ENCODE results near the gene NR6A1. TPM values are rescaled to one million over a fixed set of nuclear protein-coding genes. Genes with fewer than 3 reads are reported as not detected.
A peak's percentile ranks its signal among the peaks of the same experiment; 100 is the strongest.

Gene NR6A1
- total and polyA plus RNA-seq, 10 donors = 0.14 to 3.7 (median 1.9) TPM

DNA sequence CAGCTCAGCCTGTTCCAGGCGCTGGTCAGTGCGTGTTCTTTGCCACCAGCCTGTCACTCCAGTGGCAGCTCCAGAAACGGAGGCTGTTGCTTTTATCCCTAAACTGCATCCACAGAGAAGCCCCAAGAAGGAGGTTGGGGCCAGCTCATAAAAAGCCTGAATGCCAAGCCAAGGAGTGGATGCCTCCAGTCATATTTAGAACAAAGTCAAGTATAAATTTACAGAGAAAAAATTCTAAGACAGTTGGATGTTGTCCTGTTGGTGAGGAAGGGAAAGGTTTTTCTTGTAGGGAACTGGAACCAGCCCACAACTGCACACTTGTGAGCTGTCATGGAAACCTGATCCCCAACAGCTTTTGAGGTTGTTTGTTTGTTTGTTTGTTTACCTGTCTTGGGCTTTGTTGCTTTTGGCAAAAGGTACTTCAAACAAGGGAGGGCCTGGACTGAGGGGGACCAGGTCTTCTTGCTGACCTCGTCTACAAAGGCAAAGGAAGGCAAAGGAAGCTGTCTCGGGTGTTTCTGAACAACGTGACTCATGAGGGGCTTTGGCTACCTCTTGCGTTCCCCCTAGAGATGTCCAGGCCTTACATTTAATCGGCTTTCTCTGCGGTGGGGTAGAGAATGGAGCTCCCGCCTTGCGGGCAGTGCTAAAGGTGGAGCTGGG, 42.5 kb upstream of the NR6A1 start:
- WGBS, 5 donors = 80 to 92% (median 87%) methylated on average over 11 of the region's 11 CpGs
- Histone ChIP-seq H3K9me3 (no peaks in the 10 kb centered on the region), H3K27me3 (replicated peaks in 1 of 7) (no peaks in the 10 kb centered on the region), H3K27ac (no peak overlapping the region), H3K36me3 (peaks cover 0 to 26% (median 0%) of the 10 kb centered on the region in 6 donors), H3K4me1 (peaks cover 0 to 35% (median 5%) of the 10 kb centered on the region in 6 donors), H3K4me3 (no peak overlapping the region)
- TF ChIP-seq POLR2A (IDR thresholded peaks at IDR 0.05) (no peak), POLR2AphosphoS5 (IDR thresholded peaks at IDR 0.05) (no peak)
- TF ChIP-seq, protein P1, sequence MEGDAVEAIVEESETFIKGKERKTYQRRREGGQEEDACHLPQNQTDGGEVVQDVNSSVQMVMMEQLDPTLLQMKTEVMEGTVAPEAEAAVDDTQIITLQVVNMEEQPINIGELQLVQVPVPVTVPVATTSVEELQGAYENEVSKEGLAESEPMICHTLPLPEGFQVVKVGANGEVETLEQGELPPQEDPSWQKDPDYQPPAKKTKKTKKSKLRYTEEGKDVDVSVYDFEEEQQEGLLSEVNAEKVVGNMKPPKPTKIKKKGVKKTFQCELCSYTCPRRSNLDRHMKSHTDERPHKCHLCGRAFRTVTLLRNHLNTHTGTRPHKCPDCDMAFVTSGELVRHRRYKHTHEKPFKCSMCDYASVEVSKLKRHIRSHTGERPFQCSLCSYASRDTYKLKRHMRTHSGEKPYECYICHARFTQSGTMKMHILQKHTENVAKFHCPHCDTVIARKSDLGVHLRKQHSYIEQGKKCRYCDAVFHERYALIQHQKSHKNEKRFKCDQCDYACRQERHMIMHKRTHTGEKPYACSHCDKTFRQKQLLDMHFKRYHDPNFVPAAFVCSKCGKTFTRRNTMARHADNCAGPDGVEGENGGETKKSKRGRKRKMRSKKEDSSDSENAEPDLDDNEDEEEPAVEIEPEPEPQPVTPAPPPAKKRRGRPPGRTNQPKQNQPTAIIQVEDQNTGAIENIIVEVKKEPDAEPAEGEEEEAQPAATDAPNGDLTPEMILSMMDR (IDR thresholded peaks at IDR 0.05 in 8 of 11, conservative IDR thresholded peaks at IDR 0.05 in 3 of 11) = no peak
- DNase-seq = no peak
- intact Hi-C loops (cut with DNase I; ENCODE audit: low total_unique reads) = no loop called here

DNA sequence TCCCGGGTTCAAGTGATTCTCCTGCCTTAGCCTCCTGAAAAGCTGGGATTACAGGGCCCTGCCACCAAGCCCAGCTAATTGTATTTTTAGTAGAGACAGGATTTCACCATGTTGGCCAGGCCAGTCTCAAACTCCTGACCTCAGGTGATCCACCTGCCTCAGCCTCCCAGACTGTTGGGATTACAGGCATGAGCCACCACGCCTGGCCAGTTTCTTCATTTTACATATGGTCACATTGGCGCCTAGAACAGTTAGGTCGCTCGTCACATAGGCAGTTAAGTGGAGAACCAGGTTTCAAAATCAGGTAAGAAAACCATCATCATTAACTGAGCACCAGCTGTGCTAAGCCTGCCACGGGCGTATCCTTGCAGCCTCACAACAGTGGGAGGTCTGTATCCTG, 41.9 kb upstream of the NR6A1 start:
- TF ChIP-seq POLR2A (IDR thresholded peaks at IDR 0.05) (no peak), POLR2AphosphoS5 (IDR thresholded peaks at IDR 0.05) (no peak)
- TF ChIP-seq, protein P1 (IDR thresholded peaks at IDR 0.05 in 8 of 11, conservative IDR thresholded peaks at IDR 0.05 in 3 of 11) = no peak
- DNase-seq = no peak
- no peak overlapping the region for H3K27ac ChIP-seq
- H3K4me3 ChIP-seq = no peak overlapping the region
- no peaks in the 10 kb centered on the region for H3K27me3 ChIP-seq (replicated peaks in 1 of 7)
- WGBS, 5 donors = 87 to 96% (median 92%) methylated on average over 7 of the region's 7 CpGs
- H3K36me3 ChIP-seq = peaks cover 0 to 26% (median 0%) of the 10 kb centered on the region in 6 donors
- intact Hi-C loops (cut with DNase I; ENCODE audit: low total_unique reads) = no loop called here
- no peaks in the 10 kb centered on the region for H3K9me3 ChIP-seq
- peaks cover 0 to 35% (median 4%) of the 10 kb centered on the region in 6 donors for H3K4me1 ChIP-seq

DNA sequence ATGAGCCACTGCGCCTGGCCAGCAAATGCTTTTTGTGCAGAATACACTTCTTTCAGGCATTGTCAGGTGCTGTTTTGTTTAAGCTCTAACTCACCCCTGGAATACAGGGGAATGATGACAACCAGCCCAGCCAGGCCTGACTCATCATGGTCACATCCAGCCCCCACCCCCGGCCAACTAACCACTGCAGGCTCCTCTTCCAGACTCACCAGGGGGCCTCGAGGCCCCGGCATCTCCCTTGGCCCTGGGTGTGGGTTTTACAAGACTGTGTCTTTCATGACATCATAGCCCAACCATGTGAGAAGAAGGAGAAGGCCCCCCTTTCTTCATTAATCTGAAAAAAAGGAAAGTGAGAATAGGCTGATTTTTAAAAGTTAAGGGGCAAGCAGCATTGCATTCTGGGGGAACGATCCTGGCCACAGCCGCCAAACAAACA, 41.3 kb upstream of the NR6A1 start:
- WGBS, 5 donors = 72 to 81% (median 80%) methylated on average over 5 to 6 of the region's 6 CpGs
- no peaks in the 10 kb centered on the region for H3K9me3 ChIP-seq
- H3K4me1 ChIP-seq = peaks cover 0 to 40% (median 4%) of the 10 kb centered on the region in 6 donors
- H3K27ac ChIP-seq = peak overlapping the region in 1 of 8 donors; percentile 68
- no peak overlapping the region for H3K4me3 ChIP-seq
- peaks cover 0 to 26% (median 0%) of the 10 kb centered on the region in 6 donors for H3K36me3 ChIP-seq
- no peak for DNase-seq
- TF ChIP-seq POLR2AphosphoS5 (IDR thresholded peaks at IDR 0.05) (no peak), POLR2A (IDR thresholded peaks at IDR 0.05) (no peak)
- TF ChIP-seq, protein P1 (IDR thresholded peaks at IDR 0.05 in 8 of 11, conservative IDR thresholded peaks at IDR 0.05 in 3 of 11) = no peak
- intact Hi-C loops (cut with DNase I; ENCODE audit: low total_unique reads) = no loop called here
- no peaks in the 10 kb centered on the region for H3K27me3 ChIP-seq (replicated peaks in 1 of 7)

DNA sequence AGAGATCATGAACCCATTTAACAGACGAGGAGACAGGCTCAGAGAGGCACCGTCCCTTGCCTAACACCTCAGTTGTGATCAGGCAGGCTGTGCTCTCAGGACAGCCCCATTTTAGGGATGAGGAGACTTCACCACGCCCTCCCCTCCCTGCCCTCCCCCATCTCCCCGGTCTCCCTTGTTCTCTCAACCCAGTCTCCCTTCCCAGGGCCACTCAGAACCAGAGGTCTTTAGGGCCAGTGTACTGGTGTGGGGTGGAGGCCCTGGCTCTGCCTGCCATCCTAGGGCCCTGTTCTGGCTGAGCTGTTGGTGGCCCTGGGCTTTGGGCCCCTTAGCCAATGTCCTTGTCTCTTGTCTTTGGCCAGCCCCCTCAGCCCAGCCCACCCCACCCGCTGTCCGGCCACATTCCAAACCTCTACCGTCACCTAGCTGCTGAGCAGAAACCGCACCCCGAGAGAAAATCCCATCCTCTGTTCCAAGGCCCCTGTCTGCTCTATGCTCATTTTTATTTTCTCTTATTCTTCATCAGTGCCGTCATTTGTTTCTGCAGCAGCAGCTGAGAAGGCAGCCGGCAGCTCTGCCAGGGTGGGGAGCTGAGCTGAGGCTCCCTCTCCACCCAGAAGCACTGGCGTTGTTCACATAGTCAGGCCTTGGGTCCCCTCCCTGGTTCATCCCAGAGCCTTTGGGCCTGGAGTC, 39.7 kb upstream of the NR6A1 start:
- Histone ChIP-seq H3K36me3 (peaks cover 0 to 26% (median 0%) of the 10 kb centered on the region in 6 donors), H3K27ac (peak overlapping the region in 5 of 8 donors; percentile 39 to 68 (median 51)), H3K9me3 (no peaks in the 10 kb centered on the region), H3K27me3 (replicated peaks in 1 of 7) (no peaks in the 10 kb centered on the region), H3K4me3 (no peak overlapping the region), H3K4me1 (peaks cover 0 to 52% (median 5%) of the 10 kb centered on the region in 6 donors)
- 65 to 80% (median 72%) methylated on average over 12 of the region's 12 CpGs for WGBS, 5 donors
- DNase-seq = no peak
- intact Hi-C loops (cut with DNase I; ENCODE audit: low total_unique reads) = no loop called here
- TF ChIP-seq, protein P1 (IDR thresholded peaks at IDR 0.05 in 8 of 11, conservative IDR thresholded peaks at IDR 0.05 in 3 of 11) = no peak
- peak in 2 of 3 donors; percentile 17 to 19 for TF ChIP-seq POLR2AphosphoS5 (IDR thresholded peaks at IDR 0.05)
